BLaER1 treated with 17β-estradiol and CSF1 and Interleukin-3, amounts not matched to agents 10 nM and 100 nM (cell line): ENCODE measurements around the gene ACSS1.

ENCODE experiments used
- H3K27ac ChIP-seq, 11 experiments: shearing (Covaris generic); formaldehyde crosslinking; 2 replicates each; pipeline ENCODE4 v1.8.1; 2022
- H3K27me3 ChIP-seq, 11 experiments: shearing (Covaris generic); formaldehyde crosslinking; 2 replicates each; pipeline ENCODE4 v1.8.1; 2022
- H3K36me3 ChIP-seq, 11 experiments: shearing (Covaris generic); formaldehyde crosslinking; 2 replicates each; pipeline ENCODE4 v1.8.1; 2022
- H3K4me1 ChIP-seq, 10 experiments: shearing (Covaris generic); formaldehyde crosslinking; 2 replicates each; pipeline ENCODE4 v1.8.1; 2022
- H3K4me2 ChIP-seq, 11 experiments: shearing (Covaris generic); formaldehyde crosslinking; 2 replicates each; pipeline ENCODE4 v1.8.1; 2022
- H3K4me3 ChIP-seq, 10 experiments: shearing (Covaris generic); formaldehyde crosslinking; 2 replicates each; pipeline ENCODE4 v1.8.1; 2022
- H3K9ac ChIP-seq, 11 experiments: shearing (Covaris generic); formaldehyde crosslinking; 2 replicates each; pipeline ENCODE4 v1.8.1; 2022
- H3K9me3 ChIP-seq, 11 experiments: shearing (Covaris generic); formaldehyde crosslinking; replicated peaks in 1 of 11; 2 replicates each; pipeline ENCODE4 v1.8.1; 2022
- H4K20me1 ChIP-seq, 11 experiments: shearing (Covaris generic); formaldehyde crosslinking; 2 replicates each; pipeline ENCODE4 v1.8.1; 2022
- Cebpa-rat ChIP-seq, 11 experiments: shearing (Covaris generic); IDR thresholded peaks; 2 replicates each; pipeline ENCODE4 v1.8.1; 2022

The ACSS1 gene

DNA sequence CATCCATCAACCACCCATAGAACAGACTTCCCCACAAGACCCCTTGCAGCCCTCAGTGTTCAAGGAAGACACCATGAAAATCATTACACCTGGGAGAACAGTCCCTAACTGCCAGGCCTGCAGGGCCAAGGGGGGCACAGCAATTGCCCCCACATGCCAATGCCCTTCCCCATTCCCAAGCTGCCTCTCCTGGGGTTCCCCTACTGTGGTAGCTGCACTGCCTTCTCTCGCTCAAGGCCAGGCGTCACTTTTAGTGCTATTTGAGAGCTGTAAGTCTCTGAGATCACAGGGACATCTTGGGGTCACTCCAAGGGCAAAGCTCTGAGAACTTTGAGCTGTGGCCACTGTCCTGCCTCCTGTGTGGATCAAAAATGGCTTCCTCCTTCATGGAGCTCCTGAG lies 6.0 kb upstream of the ACSS1 start:
- Histone ChIP-seq H3K9me3 (peaks cover 0 to under 1% (median 0%) of the 10 kb centered on the region in 11 experiments; a peak in 2 of 22 replicates), H3K4me1 (peaks cover 7 to 28% (median 23%) of the 10 kb centered on the region in 10 experiments; a peak in 19 of 20 replicates), H3K4me3 (no peak overlapping the region), H3K27me3 (no peaks in the 10 kb centered on the region), H4K20me1 (no peaks in the 10 kb centered on the region), H3K9ac (no peak overlapping the region), H3K27ac (no peak overlapping the region), H3K4me2 (no peak overlapping the region), H3K36me3 (no peaks in the 10 kb centered on the region)
- TF ChIP-seq Cebpa-rat (IDR thresholded peaks at IDR 0.05): no peak

DNA sequence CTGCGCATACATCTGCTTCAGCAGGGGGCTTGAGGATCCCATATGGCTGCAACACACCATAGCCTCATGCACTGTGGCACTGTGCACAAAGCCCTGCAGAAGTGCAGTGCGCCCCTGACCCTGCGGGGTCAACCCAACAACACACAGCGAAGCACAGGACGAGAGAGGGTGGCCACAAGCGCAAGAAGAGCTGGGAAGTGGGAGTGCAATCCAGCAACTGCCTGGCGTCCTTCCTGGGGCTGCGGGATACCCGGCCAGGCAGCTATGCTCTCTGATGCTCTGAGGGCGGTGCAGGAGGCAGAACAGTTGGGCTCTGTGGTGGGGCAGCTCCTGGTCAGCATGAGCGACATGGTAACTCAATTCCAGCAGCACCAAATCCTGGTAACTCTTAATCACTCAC lies 5.6 kb upstream of the ACSS1 start:
- H3K9ac ChIP-seq: no peak overlapping the region
- TF ChIP-seq Cebpa-rat (IDR thresholded peaks at IDR 0.05): no peak
- H3K27me3 ChIP-seq: no peaks in the 10 kb centered on the region
- no peaks in the 10 kb centered on the region; a peak in 1 of 22 replicates for H3K9me3 ChIP-seq
- no peak overlapping the region for H3K27ac ChIP-seq
- H3K4me2 ChIP-seq: no peak overlapping the region
- H4K20me1 ChIP-seq: no peaks in the 10 kb centered on the region
- peaks cover 11 to 32% (median 27%) of the 10 kb centered on the region in 10 experiments; a peak in 19 of 20 replicates for H3K4me1 ChIP-seq
- no peaks in the 10 kb centered on the region for H3K36me3 ChIP-seq
- H3K4me3 ChIP-seq: no peak overlapping the region

DNA sequence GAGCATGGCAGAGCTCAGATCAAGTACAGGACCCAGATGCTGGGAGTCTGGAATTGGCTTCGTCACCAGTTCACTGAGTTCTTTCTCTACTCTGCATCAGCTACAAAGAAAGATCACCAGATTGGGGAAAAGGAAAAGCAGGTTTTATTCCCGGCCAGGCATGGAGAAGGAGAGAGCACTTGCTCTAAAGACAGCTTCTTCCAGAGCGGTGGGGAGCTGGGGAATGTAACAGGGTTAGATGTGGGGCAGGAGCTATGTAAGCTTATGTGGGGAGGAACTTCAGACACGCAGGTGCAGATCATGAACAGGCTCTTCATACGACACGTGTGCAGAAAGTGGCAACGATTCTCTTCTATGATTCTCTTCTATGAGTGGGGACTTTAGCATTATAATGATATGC lies 4.9 kb upstream of the ACSS1 start:
- Histone ChIP-seq H3K4me3 (no peak overlapping the region), H3K9ac (no peak overlapping the region), H3K27ac (no peak overlapping the region), H3K27me3 (no peaks in the 10 kb centered on the region), H3K4me2 (no peak overlapping the region), H4K20me1 (no peaks in the 10 kb centered on the region), H3K4me1 (peaks cover 11 to 35% (median 30%) of the 10 kb centered on the region in 10 experiments; a peak in 19 of 20 replicates), H3K9me3 (no peaks in the 10 kb centered on the region; a peak in 1 of 22 replicates), H3K36me3 (no peaks in the 10 kb centered on the region)
- no peak for TF ChIP-seq Cebpa-rat (IDR thresholded peaks at IDR 0.05)

DNA sequence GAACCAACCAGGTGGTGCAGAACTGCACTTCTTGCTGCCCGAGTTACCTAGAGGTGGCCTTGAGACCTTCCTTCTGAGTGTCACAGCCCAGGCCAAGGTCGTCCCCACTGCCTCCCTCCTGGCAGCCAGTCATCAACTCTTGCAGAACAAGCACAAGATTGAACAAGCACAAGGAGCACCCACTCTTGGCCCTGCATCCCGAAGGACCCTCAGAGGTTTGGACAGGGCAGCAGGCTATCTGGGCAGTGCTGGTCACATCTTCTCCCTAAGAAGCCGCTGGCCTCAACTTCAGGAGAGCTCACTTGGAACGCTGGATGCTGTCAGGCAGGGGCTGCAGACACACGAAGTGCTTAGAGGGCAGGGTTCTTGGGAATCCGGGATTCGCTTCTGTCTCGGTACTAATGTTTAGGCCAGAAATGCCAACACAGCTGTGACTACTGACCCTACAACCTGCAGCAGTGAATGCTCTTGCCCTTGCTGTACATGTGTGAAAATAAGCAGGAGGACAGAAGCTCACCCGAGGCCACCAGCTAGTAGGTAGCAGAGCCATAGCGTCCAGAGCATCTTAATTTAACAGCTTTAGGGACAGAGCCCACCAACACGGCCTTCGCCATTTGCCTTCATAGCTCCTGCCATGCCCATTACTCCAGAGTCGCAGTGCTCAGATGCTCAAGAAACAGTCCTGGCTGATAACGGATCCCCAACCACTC lies 4.0 kb upstream of the ACSS1 start:
- no peaks in the 10 kb centered on the region for H3K36me3 ChIP-seq
- H3K9ac ChIP-seq: no peak overlapping the region
- no peaks in the 10 kb centered on the region for H3K27me3 ChIP-seq
- H3K4me1 ChIP-seq: peaks cover 11 to 37% (median 30%) of the 10 kb centered on the region in 10 experiments; a peak in 19 of 20 replicates
- H3K9me3 ChIP-seq: no peaks in the 10 kb centered on the region
- no peak overlapping the region for H3K4me3 ChIP-seq
- no peak overlapping the region for H3K27ac ChIP-seq
- no peak for TF ChIP-seq Cebpa-rat (IDR thresholded peaks at IDR 0.05)
- H3K4me2 ChIP-seq: no peak overlapping the region
- peaks cover 0 to under 1% (median 0%) of the 10 kb centered on the region in 11 experiments; a peak in 1 of 22 replicates for H4K20me1 ChIP-seq

DNA sequence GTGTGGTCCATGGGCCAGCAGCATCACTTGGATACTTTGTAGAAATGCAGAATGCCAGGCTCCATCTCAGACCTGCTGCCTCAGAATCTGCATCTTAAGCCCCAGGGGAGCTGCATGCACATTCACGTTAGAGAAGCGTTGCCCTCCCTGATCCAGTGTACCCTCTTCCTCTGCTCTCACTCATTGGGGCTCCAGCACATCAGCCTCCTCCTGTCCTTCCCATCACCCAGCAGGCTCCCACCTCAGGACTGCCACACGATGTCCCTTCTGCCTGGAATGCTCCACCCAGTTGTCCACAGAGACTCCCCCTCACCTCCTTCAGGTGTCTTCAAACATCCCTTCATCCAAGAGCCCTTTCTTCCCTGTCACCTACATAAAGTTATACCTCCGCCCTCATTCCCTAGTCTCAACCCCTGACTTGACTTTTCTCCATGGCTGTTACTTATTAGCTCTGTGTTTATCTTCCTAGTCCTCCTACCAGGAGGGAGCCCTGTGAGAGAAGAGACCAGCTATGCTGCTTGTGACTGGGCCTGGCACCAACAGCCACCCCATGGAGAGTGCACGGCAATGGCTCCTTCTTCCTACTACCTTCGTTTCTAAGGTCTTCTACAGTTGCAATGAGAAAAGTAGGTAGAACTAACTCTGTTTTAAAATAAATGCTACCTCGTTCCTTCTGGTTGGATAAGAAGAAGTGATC lies 3.3 kb upstream of the ACSS1 start:
- H3K27ac ChIP-seq: no peak overlapping the region
- no peak overlapping the region for H3K4me2 ChIP-seq
- H3K36me3 ChIP-seq: no peaks in the 10 kb centered on the region
- H3K4me3 ChIP-seq: no peak overlapping the region
- no peaks in the 10 kb centered on the region for H3K27me3 ChIP-seq
- peaks cover 0 to 7% (median 6%) of the 10 kb centered on the region in 11 experiments; a peak in 9 of 22 replicates for H4K20me1 ChIP-seq
- no peak overlapping the region for H3K9ac ChIP-seq
- H3K4me1 ChIP-seq: peaks cover 18 to 44% (median 38%) of the 10 kb centered on the region in 10 experiments
- no peak for TF ChIP-seq Cebpa-rat (IDR thresholded peaks at IDR 0.05)
- H3K9me3 ChIP-seq: no peaks in the 10 kb centered on the region

DNA sequence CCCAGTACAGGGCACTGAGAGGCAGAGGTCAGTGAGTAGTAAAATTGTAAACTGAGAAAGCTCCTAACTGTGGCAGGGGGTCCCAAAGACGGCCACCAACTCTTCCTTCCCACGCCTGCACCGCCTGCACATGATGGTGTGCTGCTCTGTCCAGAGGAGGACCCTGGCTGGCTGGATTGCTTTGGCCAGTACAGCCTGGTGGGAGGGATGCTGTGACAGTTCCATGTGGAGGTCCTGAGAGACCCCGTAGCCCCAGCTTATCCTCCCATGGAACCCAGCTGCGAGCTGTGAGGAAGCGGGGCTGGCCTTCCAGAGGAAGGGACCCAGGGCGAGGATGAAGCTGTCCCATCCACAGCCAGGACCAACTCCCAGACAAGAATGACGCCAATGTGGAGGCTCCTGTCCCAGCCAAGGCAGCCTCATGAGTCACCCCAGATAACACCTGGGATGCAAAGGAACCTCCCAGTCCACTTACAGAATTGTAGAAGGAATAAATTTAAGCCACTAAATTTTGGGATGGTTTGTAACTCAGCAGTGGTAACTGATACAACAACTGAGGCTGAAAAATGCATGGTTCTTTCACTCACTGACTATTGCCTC lies 2.0 kb upstream of the ACSS1 start:
- H3K27me3 ChIP-seq: no peaks in the 10 kb centered on the region
- H3K9me3 ChIP-seq: no peaks in the 10 kb centered on the region
- H3K4me1 ChIP-seq: peaks cover 31 to 47% (median 44%) of the 10 kb centered on the region in 10 experiments
- H3K4me3 ChIP-seq: no peak overlapping the region
- peak overlapping the region in 1 of 11 experiments; percentile 5; a peak in 1 of 22 replicates for H3K27ac ChIP-seq
- no peak for TF ChIP-seq Cebpa-rat (IDR thresholded peaks at IDR 0.05)
- peak overlapping the region in 10 of 11 experiments; percentile 95 to 99 (median 98); a peak in 17 of 22 replicates for H3K4me2 ChIP-seq
- peaks cover 0 to 20% (median 17%) of the 10 kb centered on the region in 11 experiments; a peak in 11 of 22 replicates for H4K20me1 ChIP-seq
- H3K36me3 ChIP-seq: peaks cover 0 to 7% (median 0%) of the 10 kb centered on the region in 11 experiments; a peak in 2 of 22 replicates
- 0 out of 22 replicates have a peak overlapping the region, but pooled peaks of 2 of the 11 experiments have one; percentile 14 to 89 for H3K9ac ChIP-seq

DNA sequence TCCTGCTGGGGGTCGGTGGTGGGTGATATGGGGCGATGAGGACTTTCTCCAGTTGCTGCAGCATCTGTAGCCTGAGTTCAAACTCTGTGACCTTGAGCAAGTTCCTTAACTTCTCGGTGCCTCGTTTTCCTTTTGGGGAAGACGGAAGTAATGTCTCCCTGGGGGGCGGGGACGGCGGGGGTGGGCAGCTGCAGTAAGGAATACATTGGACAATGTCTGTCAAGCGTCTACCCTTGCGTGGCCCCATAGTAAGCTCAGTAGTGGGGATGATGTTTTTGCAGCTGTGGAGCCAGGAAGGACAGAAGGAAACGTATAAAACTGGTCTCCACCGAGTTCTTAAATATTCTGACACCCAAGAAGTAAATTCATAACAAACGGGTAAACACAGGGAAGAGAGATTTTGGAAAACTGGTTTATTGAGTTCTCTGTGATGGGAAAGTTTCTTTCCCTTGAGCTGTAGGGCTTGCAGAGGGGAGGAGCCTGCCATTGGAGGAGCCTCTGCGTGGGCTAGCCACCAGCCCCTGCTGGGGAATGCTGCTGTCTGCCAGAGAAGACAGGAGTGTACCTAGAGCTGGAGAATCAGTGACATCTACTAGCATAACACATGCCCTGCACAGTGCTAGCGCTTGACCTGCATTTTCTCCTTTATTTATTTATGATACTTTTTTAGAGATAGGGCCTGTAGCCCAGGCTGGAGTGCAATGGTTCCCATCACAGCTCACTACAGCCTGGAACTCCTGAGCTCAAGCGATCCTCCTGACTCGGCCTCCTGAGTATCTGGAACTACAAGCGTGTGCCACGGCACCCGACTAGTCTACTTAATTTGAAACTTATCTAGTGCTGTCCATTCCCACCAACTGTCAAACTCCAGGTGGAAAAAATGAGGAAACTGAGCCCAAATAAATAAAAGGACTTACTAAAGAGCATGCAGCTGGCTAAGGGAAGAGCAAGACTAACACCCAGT lies 1.2 kb upstream of the ACSS1 start:
- H3K4me3 ChIP-seq: peak overlapping the region; percentile 75 to 87 (median 76)
- peaks cover 39 to 50% (median 47%) of the 10 kb centered on the region in 10 experiments for H3K4me1 ChIP-seq
- H3K4me2 ChIP-seq: peak overlapping the region; percentile 95 to 99 (median 98)
- H3K27ac ChIP-seq: peak overlapping the region; percentile 73 to 94 (median 89); a peak in 21 of 22 replicates
- peak overlapping the region; percentile 83 to 89 (median 88) for H3K9ac ChIP-seq
- H3K27me3 ChIP-seq: no peaks in the 10 kb centered on the region
- peaks cover 0 to 7% (median 0%) of the 10 kb centered on the region in 11 experiments; a peak in 2 of 22 replicates for H3K36me3 ChIP-seq
- H3K9me3 ChIP-seq: no peaks in the 10 kb centered on the region
- peaks cover 0 to 28% (median 24%) of the 10 kb centered on the region in 11 experiments; a peak in 17 of 22 replicates for H4K20me1 ChIP-seq
- TF ChIP-seq Cebpa-rat (IDR thresholded peaks at IDR 0.05): no peak
